UCSD-AML1 (cell line): ENCODE data around the gene APOM.
A peak's percentile ranks its signal among the peaks of the same experiment; 100 is the strongest.

Experiments
- DNase-seq: peaks from one replicate; lab custom pipeline; 2025; ENCODE audit not compliant: unreplicated experiment; lab: John Stamatoyannopoulos, UW

Gene APOM

GRCh38 chr6:31677955-31678354 lies 22.3 kb downstream of the APOM start:
- DNase-seq: no peak

GRCh38 chr6:31680226-31681134 lies 24.8 kb downstream of the APOM start, which contains the start of gene LY6G5C:
Gene LY6G5C (minus strand): TSS chr6:31681067. CDS start chr6:31680373, 694 bp downstream.
- DNase-seq: peak; percentile 65

GRCh38 chr6:31681135-31681671 lies 25.5 kb downstream of the APOM start:
- DNase-seq: peak; percentile 67

GRCh38 chr6:31683591-31683990 lies 27.9 kb downstream of the APOM start:
- DNase-seq: no peak

GRCh38 chr6:31686483-31686882 lies 30.8 kb downstream of the APOM start:
- no peak for DNase-seq

DNA sequence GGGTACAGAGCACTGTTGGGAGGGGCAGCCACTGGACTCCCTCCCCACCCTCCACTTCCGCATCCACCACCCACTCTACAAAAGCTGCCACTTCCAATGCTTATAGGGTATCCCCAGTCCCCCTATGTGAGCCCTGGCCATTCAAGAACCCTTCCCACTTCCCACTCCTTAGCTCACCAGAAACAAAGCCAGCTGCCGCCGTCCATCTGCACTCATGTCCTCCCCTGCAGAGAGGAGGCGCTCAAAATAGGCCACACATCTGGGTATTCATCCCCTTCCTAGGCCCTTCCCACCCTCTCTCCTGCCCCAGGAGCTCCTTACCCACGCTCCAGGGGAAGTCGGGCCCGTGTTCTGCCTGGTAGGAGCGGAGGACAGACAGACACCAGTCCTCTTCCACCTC lies 31.6 kb downstream of the APOM start:
- DNase-seq: no peak

DNA sequence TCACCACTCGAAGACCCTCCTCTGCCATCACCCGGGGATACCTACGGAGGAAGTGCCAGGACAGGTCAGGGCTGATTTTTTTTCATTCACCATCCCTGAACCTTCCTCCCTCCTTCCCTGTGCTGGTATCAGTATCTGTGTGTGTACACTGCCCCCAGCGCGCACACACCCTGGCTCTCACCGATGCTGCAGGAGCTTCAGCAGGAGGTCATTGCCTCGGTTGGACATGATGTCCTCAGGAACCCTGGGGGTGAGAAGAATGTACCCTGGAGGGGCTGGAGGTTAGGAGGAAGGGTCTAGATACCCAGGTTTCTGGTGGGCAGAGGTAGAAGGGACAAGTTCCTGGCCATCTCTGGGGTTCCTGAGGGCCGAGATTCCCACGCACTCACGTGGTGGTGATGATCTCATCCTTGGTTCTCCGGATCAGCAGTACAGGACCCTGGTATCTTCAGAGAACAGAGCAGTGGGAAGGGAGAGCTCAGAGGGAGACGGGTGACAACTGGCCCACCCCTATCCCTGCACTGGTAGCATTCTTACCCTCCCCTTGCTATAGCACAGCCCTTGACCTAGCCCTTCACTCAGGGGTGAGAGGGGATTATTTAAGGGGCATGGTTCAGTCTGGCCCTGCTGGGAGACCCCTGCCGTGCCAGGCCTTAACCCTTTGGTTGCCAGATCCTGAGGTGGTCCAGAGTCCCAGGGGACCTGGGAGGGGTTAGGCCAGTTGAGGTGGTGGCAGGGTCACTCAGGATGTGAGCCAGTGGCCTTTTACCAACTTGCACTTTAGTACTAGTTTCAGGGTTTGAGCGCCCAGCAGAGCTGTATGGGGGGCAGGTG lies 32.4 kb downstream of the APOM start:
- DNase-seq: no peak

DNA sequence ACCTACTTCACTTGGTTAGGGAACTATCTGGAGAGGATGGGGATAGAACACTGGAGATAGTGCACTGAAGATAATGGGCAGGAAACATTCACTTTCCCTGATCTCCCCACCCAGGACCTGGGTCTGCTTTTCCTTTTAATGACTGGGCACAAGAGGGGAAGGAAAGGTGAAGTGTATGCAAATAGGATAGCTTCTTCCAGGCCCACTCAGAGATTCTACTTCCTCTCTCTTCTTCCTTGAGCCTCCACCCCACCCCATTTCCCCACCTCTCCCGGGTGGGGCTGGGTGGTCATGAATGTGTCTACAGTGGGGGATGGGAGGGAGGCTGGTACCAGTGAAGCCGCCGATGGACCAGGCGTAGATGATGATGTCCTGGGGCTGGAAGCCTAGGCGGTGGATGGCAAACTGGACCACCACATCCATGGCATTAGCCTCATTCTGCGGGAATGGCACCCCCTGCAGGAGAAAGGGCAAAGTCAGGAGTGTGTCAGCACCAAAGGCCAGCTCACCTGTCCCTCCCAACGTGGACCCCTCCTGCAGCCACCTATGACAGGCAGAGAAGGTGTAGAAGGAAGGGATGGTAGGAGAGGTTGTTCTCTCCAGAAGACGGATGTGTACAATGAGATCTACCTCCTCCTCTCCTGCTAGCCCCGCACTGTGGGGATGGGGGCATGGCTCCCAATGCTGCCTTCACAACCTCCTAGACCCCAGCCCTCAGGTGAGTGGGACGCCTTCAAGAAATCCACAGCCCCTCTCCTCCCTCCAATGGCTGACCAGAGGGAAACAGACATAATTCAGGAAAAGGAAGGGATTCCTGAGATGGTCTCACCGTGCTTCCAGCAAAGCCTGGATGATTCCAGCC lies 33.8 kb downstream of the APOM start:
- DNase-seq: no peak

DNA sequence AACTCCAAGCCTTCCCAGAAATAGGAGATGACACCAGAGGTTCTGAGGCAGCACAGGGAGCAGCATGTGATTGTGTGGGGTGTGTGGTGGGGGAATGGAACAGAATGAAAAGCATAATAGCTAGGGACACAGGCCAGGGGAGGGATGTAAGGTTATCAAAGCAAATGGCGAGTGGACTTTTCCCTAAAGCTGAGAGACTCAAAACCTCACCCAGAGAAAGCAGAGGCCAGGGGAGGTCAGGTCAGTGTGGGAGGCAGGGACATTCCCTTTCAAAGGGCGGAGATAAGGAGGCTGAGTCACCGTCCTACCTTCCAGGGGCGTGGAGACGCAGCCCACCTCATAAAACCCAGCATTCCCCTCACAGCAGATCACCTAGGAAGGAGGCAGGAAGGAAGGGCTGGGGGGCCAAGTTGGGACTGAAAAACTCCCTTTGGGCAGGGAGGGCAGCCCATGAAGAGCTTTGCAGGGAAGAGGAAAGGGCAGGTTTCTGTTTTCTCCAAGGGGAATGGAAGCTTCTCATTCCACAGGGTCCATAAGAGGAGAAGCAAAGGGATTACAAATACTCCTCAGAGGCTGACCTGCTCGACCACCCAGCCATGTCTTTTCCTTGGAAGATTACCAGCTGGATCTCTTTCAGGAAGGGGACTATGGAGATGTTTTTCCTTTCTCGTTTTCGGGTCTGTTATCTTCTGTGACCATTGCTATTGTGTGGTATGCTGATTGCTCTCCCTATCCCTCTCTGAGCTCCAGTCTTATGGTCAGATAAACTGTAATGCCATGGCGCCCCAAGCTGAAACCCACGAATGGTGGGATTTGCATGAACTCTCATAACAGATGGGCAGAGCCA lies 34.8 kb downstream of the APOM start:
- DNase-seq: no peak

GRCh38 chr6:31691078-31691463 lies 35.4 kb downstream of the APOM start:
- DNase-seq: no peak

DNA sequence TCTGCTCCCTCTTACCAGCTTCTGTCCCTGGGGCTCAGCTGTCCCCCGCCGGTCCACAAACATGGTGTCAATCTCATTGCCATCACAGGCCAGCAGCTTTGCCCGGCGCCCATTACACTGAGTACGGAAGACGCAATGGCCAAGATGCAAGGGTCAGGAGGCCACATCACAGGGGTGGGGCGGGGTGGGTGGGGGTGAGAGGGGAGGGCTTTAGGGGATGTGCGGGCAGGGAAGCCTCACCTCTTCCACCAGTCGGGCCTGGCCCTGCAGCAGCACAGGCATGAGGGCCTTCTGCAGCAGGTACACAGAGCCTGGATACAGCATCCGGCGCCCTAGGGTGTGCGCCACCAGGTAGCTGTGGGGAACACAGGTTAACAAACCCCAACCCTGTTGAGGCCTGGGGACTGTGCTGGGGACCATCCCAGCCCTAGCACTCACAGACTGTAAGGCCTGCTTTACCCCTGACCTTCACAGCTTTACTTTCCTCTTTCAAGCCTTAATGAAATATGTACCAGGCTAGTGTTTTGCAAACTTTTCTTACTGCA lies 35.9 kb downstream of the APOM start:
- no peak for DNase-seq

DNA sequence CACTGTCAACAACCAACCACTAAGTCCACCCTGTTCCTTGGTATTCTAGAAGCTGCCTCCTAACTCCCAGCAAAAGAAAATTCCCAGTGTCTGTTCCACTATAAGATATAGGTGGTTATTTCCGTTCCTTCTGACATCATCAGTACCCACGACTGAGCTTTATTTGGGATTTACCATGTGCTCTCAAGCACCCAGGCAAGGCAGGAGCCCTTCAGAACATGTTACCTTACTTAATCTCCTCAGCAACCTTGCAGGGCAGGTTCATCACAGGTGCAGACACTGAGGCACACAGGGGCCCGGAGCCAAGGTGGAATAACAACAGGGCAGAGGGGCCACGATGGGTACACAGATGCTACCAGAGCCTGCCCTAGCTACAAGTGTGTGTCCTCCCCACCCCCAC lies 36.7 kb downstream of the APOM start:
- no peak for DNase-seq

GRCh38 chr6:31692886-31693285 lies 37.2 kb downstream of the APOM start:
- DNase-seq: no peak

- no peak for DNase-seq
Observed at GRCh38 chr6:31693535-31693934, 37.8 kb downstream of the APOM start.

GRCh38 chr6:31697555-31697954 lies 41.9 kb downstream of the APOM start:
- DNase-seq: no peak

DNA sequence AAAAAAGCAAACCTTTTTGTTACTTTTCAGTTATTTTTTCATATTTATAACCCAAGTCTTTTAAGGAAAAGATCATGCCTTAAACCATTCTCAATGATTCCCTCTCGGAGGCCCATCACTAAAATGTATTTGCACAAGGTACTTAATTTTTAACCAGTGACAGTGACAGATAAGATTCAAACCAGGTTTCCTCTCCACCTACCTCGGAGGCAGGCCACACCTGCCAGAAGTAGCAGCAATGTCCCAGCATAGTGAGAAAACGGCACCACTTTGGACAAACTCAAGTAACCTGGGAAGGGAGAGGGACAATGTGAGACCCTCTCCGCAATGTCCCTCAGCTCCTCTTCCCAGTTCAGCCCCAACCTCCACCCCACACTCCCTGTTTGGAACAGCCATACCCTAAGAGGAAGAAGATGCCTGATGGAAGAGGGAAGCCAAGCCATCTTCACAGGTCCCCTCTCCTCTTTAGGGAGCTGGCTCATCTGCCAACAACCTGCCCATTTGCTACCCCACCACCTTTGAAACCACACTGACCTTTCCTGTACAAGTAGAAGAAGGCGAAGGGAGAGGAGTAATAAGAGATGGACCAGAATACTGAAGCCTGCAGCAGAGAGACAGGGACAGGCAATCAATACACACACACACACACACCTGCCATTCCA lies 45.2 kb downstream of the APOM start:
- DNase-seq: no peak

- DNase-seq: no peak
Observed at GRCh38 chr6:31701666-31702404, 46.1 kb downstream of the APOM start.

- DNase-seq: no peak
Observed at GRCh38 chr6:31702405-31702818, 46.7 kb downstream of the APOM start.
